NCI-H2171 treated with DMSO at 0.1 percent for 48 hours (cell line): ENCODE data around the gene KIF2A.
A peak's percentile ranks its signal among the peaks of the same experiment; 100 is the strongest.

Experiments
- DNase-seq: peaks from one replicate; lab custom pipeline; 2025; lab: John Stamatoyannopoulos, UW

KIF2A gene

DNA sequence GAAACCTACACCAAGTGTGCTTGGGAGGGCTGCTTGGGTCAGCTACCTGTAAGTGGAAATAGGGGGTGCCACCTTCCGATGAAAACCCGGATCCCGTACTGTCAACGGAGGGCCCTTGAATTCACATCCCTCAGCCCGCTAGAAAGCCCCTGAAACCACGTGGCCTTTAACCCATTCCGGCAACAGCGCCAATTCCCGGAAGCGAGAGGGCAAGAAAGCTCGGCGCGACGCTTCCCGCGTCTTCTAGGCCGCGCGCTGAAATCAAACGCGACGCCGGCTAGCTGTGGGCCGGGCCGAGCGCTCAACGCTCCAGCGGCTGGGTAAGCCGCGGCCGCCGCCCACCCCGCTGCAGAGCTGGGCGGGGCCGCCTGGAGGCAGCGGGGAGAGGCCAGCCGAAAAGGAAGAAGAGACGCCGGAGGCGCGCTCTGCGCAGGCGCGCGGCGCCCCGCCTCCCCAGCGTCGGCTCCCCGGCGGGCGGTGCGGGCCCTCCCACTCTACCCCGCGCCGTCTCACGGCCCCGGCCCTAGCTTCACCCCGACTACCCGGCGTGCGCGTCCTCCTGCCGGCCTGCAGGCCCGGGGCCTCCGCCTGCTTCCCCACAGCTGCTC lies at the start of gene KIF2A:
KIF2A (plus strand) TSS at position 492 of the 608 bp plus-strand sequence. CDS start 267 bp downstream, outside the sequence.
- DNase-seq = peak; percentile 82

DNA sequence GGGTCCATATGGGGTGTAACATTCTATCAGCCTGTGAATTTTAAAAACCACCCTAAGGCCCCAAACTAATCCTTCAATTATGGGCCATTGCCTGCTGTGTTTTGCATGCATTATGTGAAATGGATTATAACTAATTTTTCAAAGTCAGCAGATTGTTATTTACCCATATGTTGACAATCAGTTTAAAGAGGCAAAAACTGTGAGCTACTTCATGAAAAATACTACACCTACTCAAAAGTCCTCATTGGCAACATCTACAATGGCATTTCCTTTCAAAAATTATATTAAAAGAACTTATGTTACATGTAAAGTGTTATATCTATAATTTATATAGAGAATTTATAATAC lies 49.0 kb upstream of the KIF2A start:
- DNase-seq = no peak

DNA sequence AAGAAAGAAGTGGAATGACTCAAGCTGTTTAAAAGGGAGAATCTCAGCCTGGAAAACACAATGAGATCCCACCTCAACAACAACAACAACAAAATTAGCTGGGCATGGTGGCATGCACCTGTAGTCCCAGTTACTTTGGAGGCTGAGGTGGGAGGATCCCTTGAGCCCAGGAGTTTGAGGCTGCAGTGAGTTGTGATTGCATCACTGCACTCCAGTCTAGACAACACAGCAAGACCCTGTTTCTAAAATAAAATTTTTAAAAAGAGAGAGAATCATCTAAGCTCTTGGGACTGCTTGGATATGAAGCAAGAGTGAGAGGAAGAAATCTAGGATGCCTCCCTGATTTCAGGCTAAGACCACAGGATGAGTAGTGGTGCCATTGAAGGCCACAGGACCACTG lies 47.4 kb upstream of the KIF2A start:
- no peak for DNase-seq

- DNase-seq = peak; percentile 3
These were observed 46.2 kb upstream of the KIF2A start for GRCh38 chr5:62259699-62260250.

- no peak for DNase-seq
These were observed 45.5 kb upstream of the KIF2A start for GRCh38 chr5:62260513-62260912.

DNA sequence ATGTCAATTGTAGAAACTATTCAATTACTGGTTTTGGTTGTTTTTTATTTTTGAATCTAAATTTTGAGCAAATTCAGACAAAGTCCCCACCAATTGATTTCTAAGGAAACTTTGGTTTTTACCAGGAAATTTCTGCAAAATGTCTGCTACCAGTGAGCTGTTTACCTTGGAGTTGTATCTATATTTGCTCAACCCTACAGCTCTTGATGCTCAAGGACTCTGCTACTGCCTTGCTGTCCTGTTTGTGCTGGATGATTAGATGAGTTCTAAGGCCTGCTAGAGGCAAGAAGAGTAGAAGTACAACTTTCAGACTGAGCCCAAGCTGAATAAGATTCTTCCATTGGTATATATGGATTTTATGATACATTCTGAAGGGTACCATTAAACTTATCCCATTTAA lies 42.6 kb upstream of the KIF2A start:
- no peak for DNase-seq

GRCh38 chr5:62265648-62266112 lies 40.3 kb upstream of the KIF2A start:
- DNase-seq = no peak

GRCh38 chr5:62266573-62266972 lies 39.4 kb upstream of the KIF2A start:
- no peak for DNase-seq

DNA sequence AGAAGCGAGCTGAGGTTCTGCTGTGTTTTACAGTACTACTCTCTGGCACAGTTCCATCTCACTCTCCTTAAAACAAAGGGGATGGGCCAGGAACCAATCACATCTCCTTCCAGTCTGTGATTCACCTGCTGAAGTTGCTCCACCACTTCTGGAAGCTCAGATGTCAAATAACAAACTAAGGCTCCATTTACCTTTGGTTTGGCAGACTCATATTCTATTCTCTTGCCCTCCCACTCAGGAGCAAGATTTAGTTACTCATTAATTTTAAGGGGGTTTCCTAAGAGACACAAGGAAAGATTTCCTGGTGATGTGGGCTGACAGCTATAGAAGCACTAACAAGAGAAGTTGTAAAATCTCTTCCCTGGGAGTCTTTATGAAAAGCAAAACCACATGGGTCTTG lies 37.8 kb upstream of the KIF2A start:
- DNase-seq = peak; percentile 4

- DNase-seq = no peak
These were observed 37.2 kb upstream of the KIF2A start for GRCh38 chr5:62268792-62269191.

- DNase-seq = no peak
These were observed 34.6 kb upstream of the KIF2A start for GRCh38 chr5:62271370-62271769.

DNA sequence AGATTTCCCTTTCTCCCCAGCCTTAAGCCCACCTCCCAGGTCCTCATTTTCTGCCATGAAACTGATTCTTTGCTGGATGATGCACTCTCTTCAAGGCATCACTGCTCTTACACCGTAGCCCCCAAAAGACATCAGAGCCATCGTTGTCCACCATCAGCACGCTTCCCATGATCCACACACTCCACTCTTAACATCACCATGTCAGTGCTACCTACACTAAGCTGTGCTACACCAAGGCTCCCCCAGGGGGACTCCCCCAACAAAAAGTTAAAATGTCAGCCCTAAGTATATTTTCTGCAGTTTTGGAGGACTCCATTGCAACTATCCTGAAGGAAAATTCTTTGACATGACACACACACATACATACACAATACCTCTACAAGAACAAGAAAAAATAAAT lies 34.1 kb upstream of the KIF2A start:
- no peak for DNase-seq

- DNase-seq = no peak
These were observed 32.3 kb upstream of the KIF2A start for GRCh38 chr5:62273687-62274086.

DNA sequence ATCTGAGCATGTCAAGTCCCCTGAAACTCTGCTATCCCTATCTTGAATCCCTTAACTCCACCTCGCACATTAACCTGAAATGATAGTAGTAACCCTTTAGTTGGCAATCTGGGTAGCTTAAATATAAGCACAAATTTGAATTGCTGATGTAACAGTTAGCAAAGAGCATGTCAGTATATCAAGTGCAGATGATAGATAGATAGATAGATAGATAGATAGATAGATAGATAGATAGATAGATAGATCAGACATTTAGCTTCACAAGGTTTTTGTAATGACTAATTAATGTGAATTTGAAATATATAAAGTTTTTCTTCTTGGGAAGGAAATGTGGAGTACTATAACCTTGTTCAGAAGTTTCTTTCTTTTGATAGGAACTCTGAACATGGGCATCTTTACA lies 30.4 kb upstream of the KIF2A start:
- no peak for DNase-seq

DNA sequence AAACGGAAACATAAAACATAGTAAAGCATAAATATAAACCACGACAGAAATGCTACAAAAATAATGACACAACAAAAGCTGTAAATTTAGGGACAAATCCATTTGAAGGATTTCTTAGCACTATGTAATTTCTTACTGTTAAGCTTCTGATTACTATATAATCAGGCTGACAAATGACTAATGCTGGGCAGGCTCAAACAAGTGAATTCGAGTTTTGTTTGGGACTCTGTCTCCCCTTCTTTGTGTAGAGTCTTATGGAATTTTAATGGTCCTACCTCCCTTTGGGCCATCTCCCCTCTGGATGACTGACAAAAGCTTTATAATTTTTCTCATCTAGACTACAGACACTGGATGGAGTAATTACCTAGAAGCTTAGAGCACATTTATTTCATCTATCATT lies 24.6 kb upstream of the KIF2A start:
- no peak for DNase-seq

DNA sequence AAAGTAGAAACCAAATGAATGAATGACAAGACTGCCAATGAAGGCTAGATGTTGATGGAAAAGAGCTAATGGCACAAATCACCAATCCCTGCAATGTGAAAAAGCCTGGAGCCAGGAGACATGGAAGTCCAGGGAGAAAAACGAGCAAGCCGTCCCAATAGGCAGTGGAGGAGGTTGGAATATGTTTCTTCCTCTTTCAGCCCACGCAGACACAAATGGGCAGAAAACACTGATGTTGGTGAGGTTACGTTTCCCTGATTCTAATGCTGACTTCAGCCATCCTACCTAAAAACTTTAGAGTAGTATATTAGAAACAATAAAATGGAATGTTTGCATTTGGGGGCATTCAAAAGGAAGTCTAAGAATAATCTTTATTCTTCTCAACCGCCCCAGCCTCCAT lies 23.9 kb upstream of the KIF2A start:
- no peak for DNase-seq

DNA sequence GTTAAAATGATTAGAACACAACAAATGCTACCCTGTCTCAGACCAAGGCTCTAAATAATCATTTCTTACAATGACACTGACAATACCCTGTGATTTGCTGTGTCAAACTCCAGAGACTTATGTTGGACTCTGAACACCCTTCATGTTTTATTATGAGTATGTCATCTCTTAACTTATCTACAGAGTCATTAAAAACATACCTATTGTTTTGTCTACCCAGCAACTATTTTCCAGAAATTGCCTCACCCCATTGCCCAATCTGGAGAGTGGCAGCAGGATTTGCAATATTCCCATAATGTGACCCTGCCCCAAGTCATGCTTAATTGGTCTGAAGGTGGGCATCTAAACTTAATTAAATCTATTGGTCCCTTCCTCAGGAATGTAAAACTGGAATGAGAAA lies 23.0 kb upstream of the KIF2A start:
- DNase-seq = no peak

GRCh38 chr5:62283861-62284260 lies 22.1 kb upstream of the KIF2A start:
- DNase-seq = no peak

DNA sequence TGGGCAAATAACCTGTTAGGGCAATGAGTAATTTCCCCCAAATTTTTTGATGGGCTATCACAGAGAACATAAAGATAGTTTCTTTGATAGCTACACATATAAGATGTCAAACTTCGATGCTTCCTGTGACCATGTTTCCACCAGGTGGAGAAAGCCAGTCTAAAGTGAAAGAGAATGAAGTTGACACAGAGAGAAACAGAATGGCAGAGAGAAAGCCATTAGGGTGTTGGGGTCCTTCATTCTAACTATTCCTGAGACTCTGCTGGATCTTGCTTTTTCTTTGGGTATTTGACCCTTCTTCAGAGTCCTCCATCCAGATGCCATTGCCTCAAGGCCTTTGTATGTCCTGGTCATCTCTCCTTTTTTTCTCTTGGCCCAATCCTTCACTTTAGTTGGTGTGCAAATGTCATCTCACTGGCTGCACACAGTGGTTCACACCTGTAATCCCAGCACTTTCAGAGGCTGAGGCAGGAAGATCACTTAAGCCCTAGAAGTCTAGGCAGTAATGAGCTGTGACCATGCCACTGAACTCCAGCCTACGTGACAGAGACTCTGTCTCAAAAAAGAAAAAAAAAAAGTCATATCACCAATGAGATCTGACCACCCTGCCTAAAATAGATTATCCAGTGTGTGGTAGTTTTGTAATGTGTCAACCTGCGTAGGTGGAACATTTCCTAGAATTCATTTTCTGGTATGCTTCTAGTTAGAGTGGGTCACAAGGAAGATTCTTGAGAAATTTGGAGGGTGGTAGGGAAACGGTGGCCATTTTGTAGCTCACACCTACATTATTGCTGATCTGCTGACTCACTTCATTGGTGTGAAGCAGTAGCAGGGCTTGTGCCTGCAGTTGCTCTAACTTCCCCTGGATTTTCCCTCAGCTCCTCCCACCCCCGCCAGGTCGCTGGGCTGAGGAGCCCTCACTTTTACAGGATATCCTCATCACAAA lies 20.8 kb upstream of the KIF2A start:
- DNase-seq = no peak

- no peak for DNase-seq
These were observed 19.2 kb upstream of the KIF2A start for GRCh38 chr5:62286834-62287233.

- DNase-seq = no peak
These were observed 18.8 kb upstream of the KIF2A start for GRCh38 chr5:62287237-62287636.

- DNase-seq = no peak
These were observed 17.9 kb upstream of the KIF2A start for GRCh38 chr5:62288118-62288517.

DNA sequence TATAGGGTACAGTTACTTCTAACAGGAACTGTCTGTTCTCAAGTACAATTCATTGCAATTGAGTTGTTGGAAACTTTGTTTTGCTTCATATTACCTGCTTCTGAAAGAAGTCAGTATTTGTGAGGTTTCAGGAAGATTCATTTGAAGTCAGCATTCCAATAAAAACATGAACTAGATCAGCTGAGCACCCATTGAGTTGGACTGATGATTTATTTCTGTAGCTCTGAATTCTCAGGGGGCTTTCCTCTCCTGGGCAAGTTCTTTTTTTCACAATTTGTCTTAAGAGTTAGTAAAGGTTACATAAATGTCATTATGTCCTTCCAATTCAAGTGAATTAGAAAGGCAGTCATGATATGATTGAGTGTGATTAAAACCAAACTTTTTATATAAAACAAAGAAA lies 16.2 kb upstream of the KIF2A start:
- no peak for DNase-seq
